ENCODE results near the gene GRIA4. TPM values are rescaled to one million over a fixed set of nuclear protein-coding genes. Genes with fewer than 3 reads are reported as not detected.

The GRIA4 gene
- total RNA-seq, 3 donors from 2014 or later (not counting 1 experiment from before 2014, with no cell fraction given) = not detected

GRCh38 chr11:105670811-105671210 lies 60.9 kb downstream of the GRIA4 start:
- H3K27ac ChIP-seq (ENCODE audit: low read length) = no peak overlapping the region
- no peak for TF ChIP-seq CTCF (IDR thresholded peaks at IDR 0.05)
- H3K9me3 ChIP-seq (ENCODE audit: control insufficient read depth, insufficient read depth, low read length) = no peaks in the 10 kb centered on the region
- Mint-ChIP-seq H3K4me1 (no peaks in the 10 kb centered on the region), H3K9me3 (peaks cover 9 to 25% of the 10 kb centered on the region in 2 donors), H3K27ac (no peak overlapping the region), H3K36me3 (no peaks in the 10 kb centered on the region), H3K4me3 (no peak overlapping the region), H3K27me3 (ENCODE audit: low read depth in 2 of 2) (no peaks in the 10 kb centered on the region)
- no peak for ATAC-seq
- intact Hi-C loops (cut with micrococcal nuclease) = no loop called here
- no peak for DNase-seq
- H3K4me1 ChIP-seq (ENCODE audit: control insufficient read depth, insufficient read depth, low read length) = no peaks in the 10 kb centered on the region
- H3K27me3 ChIP-seq (ENCODE audit: control insufficient read depth, insufficient read depth, low read length) = no peaks in the 10 kb centered on the region
- no peak overlapping the region for H3K4me3 ChIP-seq (ENCODE audit: low read length)
- H3K36me3 ChIP-seq (ENCODE audit: control insufficient read depth, insufficient read depth, low read length) = no peaks in the 10 kb centered on the region

GRCh38 chr11:105673089-105673488 lies 63.2 kb downstream of the GRIA4 start:
- Mint-ChIP-seq H3K9me3 (peaks cover 6 to 20% of the 10 kb centered on the region in 2 donors), H3K27me3 (ENCODE audit: low read depth in 2 of 2) (no peaks in the 10 kb centered on the region), H3K36me3 (no peaks in the 10 kb centered on the region), H3K27ac (no peak overlapping the region), H3K4me3 (no peak overlapping the region), H3K4me1 (no peaks in the 10 kb centered on the region)
- 0% methylated on average over 2 of the region's 3 CpGs for WGBS (ENCODE audit: insufficient coverage)
- Histone ChIP-seq H3K27me3 (ENCODE audit: control insufficient read depth, insufficient read depth, low read length) (no peaks in the 10 kb centered on the region), H3K4me1 (ENCODE audit: control insufficient read depth, insufficient read depth, low read length) (no peaks in the 10 kb centered on the region), H3K27ac (ENCODE audit: low read length) (no peak overlapping the region), H3K4me3 (ENCODE audit: low read length) (no peak overlapping the region), H3K9me3 (ENCODE audit: control insufficient read depth, insufficient read depth, low read length) (no peaks in the 10 kb centered on the region), H3K36me3 (ENCODE audit: control insufficient read depth, insufficient read depth, low read length) (no peaks in the 10 kb centered on the region)
- no peak for TF ChIP-seq CTCF (IDR thresholded peaks at IDR 0.05)
- ATAC-seq (no peak), DNase-seq (peak in 1 of 2 donors; percentile 5)
- intact Hi-C loops (cut with micrococcal nuclease) = no loop called here

- Histone ChIP-seq H3K36me3 (ENCODE audit: control insufficient read depth, insufficient read depth, low read length) (no peaks in the 10 kb centered on the region), H3K4me3 (ENCODE audit: low read length) (no peak overlapping the region), H3K27ac (ENCODE audit: low read length) (no peak overlapping the region), H3K9me3 (ENCODE audit: control insufficient read depth, insufficient read depth, low read length) (no peaks in the 10 kb centered on the region), H3K4me1 (ENCODE audit: control insufficient read depth, insufficient read depth, low read length) (no peaks in the 10 kb centered on the region), H3K27me3 (ENCODE audit: control insufficient read depth, insufficient read depth, low read length) (no peaks in the 10 kb centered on the region)
- ATAC-seq (no peak), DNase-seq (no peak)
- Mint-ChIP-seq H3K9me3 (peaks cover 4 to 7% of the 10 kb centered on the region in 2 donors), H3K4me3 (no peak overlapping the region), H3K27me3 (ENCODE audit: low read depth in 2 of 2) (no peaks in the 10 kb centered on the region), H3K4me1 (no peaks in the 10 kb centered on the region), H3K27ac (no peak overlapping the region), H3K36me3 (no peaks in the 10 kb centered on the region)
- TF ChIP-seq CTCF (IDR thresholded peaks at IDR 0.05) = no peak
- intact Hi-C loops (cut with micrococcal nuclease) = no loop called here
- WGBS (ENCODE audit: insufficient coverage) = 68% methylated on average over 1 of the region's 2 CpGs
Observed at GRCh38 chr11:105689631-105690030, 79.8 kb downstream of the GRIA4 start.

GRCh38 chr11:105690467-105690866 lies 80.6 kb downstream of the GRIA4 start:
- ATAC-seq = no peak
- no peak for TF ChIP-seq CTCF (IDR thresholded peaks at IDR 0.05)
- Histone ChIP-seq H3K27me3 (ENCODE audit: control insufficient read depth, insufficient read depth, low read length) (no peaks in the 10 kb centered on the region), H3K4me1 (ENCODE audit: control insufficient read depth, insufficient read depth, low read length) (no peaks in the 10 kb centered on the region), H3K4me3 (ENCODE audit: low read length) (no peak overlapping the region), H3K36me3 (ENCODE audit: control insufficient read depth, insufficient read depth, low read length) (no peaks in the 10 kb centered on the region), H3K9me3 (ENCODE audit: control insufficient read depth, insufficient read depth, low read length) (no peaks in the 10 kb centered on the region), H3K27ac (ENCODE audit: low read length) (no peak overlapping the region)
- peaks cover 4 to 7% of the 10 kb centered on the region in 2 donors for H3K9me3 Mint-ChIP-seq
- no peaks in the 10 kb centered on the region for H3K4me1 Mint-ChIP-seq
- H3K36me3 Mint-ChIP-seq = no peaks in the 10 kb centered on the region
- H3K4me3 Mint-ChIP-seq = no peak overlapping the region
- no peaks in the 10 kb centered on the region for H3K27me3 Mint-ChIP-seq (ENCODE audit: low read depth in 2 of 2)
- no peak for DNase-seq
- H3K27ac Mint-ChIP-seq = no peak overlapping the region
- intact Hi-C loops (cut with micrococcal nuclease) = no loop called here
- WGBS (ENCODE audit: insufficient coverage) = no CpG with 5 or more reads among the region's 1 CpG
